Panc1 (cell line): ENCODE results near the gene DCN. TPM values are rescaled to one million over a fixed set of nuclear protein-coding genes. Genes with fewer than 3 reads are reported as not detected.

Source experiments
- ATAC-seq: fragments of 200-7000 bp; cut with Tn5 transposase; 2 replicates; pipeline ENCODE4 v1.9.1; 2020; ENCODE audit warnings: mild to moderate bottlenecking, moderate library complexity
- BruUV-seq: library from RNA; stranded (reverse); fragments of 400-500 nt; replicated peaks from 2 replicates; lab custom pipeline; 2021; lab: Mats Ljungman, UMichigan
- CTCF ChIA-PET: fragments of 300-600 bp; sonication (Branson Sonifier 250); formaldehyde crosslinking; loops from one replicate; lab custom pipeline; 2022; ENCODE audit warnings: antibody characterized with exemption; lab: Charles Lee
- POLR2A ChIA-PET: fragments of 300-600 bp; sonication (Branson Sonifier 250); formaldehyde crosslinking; loops from one replicate; lab custom pipeline; 2022; ENCODE audit warnings: antibody characterized with exemption; lab: Charles Lee
- DNase-seq: peaks from one replicate; pipeline ENCODE4 v3.0.0-alpha.2; 2010; ENCODE audit warnings: low read depth, low spot score
- H3K27ac ChIP-seq: 2 replicates; pipeline ENCODE4 v1.5.1; 2011; ENCODE audit warnings: mild to moderate bottlenecking, low read length, inconsistent platforms
- H3K27me3 ChIP-seq: fragments of 200-500 bp; sonication (Bioruptor generic); 2 replicates; pipeline ENCODE4 v1.6.0; 2014; ENCODE audit warnings: low read length, inconsistent platforms; ENCODE audit not compliant: control insufficient read depth, insufficient read depth
- H3K36me3 ChIP-seq: fragments of 200-500 bp; sonication (Bioruptor generic); 2 replicates; pipeline ENCODE4 v1.5.1; 2014; ENCODE audit warnings: inconsistent platforms, mild to moderate bottlenecking, low read length, moderate library complexity; ENCODE audit not compliant: control insufficient read depth, insufficient read depth
- H3K4me1 ChIP-seq: 2 replicates; pipeline ENCODE4 v1.5.1; 2011; ENCODE audit warnings: inconsistent platforms, mild to moderate bottlenecking, low read length, moderate library complexity; ENCODE audit not compliant: control insufficient read depth, insufficient read depth
- H3K4me3 ChIP-seq, 2 experiments: 2 replicates each; pipeline ENCODE4 v1.5.1; 2011 to 2012; ENCODE audit warnings: low read depth in 2 of 2, low read length in 2 of 2, mild to moderate bottlenecking in 2 of 2, inconsistent platforms in 1 of 2, moderate library complexity in 1 of 2
- H3K9me3 ChIP-seq: fragments of 200-500 bp; sonication (Bioruptor generic); 2 replicates; pipeline ENCODE4 v1.5.1; 2014; ENCODE audit warnings: low read depth, mild to moderate bottlenecking, inconsistent platforms, low read length, moderate library complexity; ENCODE audit not compliant: control insufficient read depth, insufficient read depth
- POLR2AphosphoS5 ChIP-seq: IDR thresholded peaks from 2 replicates; pipeline ENCODE4 v1.6.1; 2012; ENCODE audit warnings: mild to moderate bottlenecking, low read depth, low read length, moderate library complexity
- SIN3A ChIP-seq: IDR thresholded peaks from 2 replicates; pipeline ENCODE4 v1.6.1; 2012; ENCODE audit warnings: low read depth, mild to moderate bottlenecking, low read length, moderate library complexity, borderline replicate concordance; ENCODE audit not compliant: insufficient read depth
- TCF7L2 ChIP-seq: IDR thresholded peaks from 2 replicates; pipeline ENCODE4 v1.6.1; 2011; ENCODE audit warnings: mild to moderate bottlenecking, low read depth, low read length, inconsistent platforms
- in situ Hi-C: cut with HindIII; loops from 2 replicates; pipeline ENCODE4 v1.10.0; 2016; ENCODE audit warnings: low sequenced_read_pairs, low pct_unique_long_range_greater_than_20kb
- intact Hi-C: fragments of 100-400 bp; cut with micrococcal nuclease; formaldehyde crosslinking; loops from one replicate; pipeline ENCODE4 v1.10.0; 2022; ENCODE audit not compliant: unreplicated experiment
- total RNA-seq: library from RNA; stranded (reverse); gene quantifications from one replicate; pipeline ENCODE4 v1.2.1, GENCODE V29; 2021; ENCODE audit not compliant: unreplicated experiment
- TF ChIP-seq, protein P1 (sequence below), 2 experiments: IDR thresholded peaks; 2 replicates each; pipeline ENCODE4 v1.6.1; 2011 to 2012; ENCODE audit warnings: low read depth in 2 of 2, control low read depth in 1 of 2, low read length in 1 of 2, mild to moderate bottlenecking in 1 of 2, moderate library complexity in 1 of 2; ENCODE audit not compliant: insufficient read depth in 1 of 2
- TF ChIP-seq, protein P2 (sequence below): fragments of 450-650 bp; IDR thresholded peaks from 2 replicates; pipeline ENCODE4 v1.5.1; 2017; ENCODE audit warnings: mild to moderate bottlenecking

The DCN gene
- total RNA-seq, 1 experiment from 2014 or later = 1.9 TPM

DNA sequence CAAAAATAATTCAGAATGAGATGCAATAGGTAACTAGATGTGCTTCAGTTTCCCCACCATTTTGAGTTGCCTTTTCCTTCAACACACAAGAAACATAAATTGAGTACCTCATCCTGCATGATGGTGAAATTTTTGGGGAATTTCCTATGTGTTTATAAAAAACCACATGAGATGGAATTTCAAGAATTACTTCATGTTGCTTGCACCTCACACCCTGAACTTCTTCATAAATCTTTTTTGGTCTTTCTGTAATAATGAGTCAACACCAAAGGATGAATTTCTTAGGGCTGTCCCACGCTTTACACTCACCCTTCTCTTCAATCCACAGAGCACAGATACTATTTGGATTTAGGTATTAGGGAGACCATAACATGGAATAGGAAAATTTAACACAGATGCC is 48.7 kb downstream of the DCN start:
- ATAC-seq = no peak
- intact Hi-C loops (no loop called here), in situ Hi-C loops (no loop called here)
- TF ChIP-seq, protein P1, sequence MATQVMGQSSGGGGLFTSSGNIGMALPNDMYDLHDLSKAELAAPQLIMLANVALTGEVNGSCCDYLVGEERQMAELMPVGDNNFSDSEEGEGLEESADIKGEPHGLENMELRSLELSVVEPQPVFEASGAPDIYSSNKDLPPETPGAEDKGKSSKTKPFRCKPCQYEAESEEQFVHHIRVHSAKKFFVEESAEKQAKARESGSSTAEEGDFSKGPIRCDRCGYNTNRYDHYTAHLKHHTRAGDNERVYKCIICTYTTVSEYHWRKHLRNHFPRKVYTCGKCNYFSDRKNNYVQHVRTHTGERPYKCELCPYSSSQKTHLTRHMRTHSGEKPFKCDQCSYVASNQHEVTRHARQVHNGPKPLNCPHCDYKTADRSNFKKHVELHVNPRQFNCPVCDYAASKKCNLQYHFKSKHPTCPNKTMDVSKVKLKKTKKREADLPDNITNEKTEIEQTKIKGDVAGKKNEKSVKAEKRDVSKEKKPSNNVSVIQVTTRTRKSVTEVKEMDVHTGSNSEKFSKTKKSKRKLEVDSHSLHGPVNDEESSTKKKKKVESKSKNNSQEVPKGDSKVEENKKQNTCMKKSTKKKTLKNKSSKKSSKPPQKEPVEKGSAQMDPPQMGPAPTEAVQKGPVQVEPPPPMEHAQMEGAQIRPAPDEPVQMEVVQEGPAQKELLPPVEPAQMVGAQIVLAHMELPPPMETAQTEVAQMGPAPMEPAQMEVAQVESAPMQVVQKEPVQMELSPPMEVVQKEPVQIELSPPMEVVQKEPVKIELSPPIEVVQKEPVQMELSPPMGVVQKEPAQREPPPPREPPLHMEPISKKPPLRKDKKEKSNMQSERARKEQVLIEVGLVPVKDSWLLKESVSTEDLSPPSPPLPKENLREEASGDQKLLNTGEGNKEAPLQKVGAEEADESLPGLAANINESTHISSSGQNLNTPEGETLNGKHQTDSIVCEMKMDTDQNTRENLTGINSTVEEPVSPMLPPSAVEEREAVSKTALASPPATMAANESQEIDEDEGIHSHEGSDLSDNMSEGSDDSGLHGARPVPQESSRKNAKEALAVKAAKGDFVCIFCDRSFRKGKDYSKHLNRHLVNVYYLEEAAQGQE (IDR thresholded peaks at IDR 0.05; ENCODE audit: insufficient read depth in 1 of 2, low read depth in 2 of 2, low read length in 1 of 2) = no peak
- no peak for TF ChIP-seq TCF7L2
- TF ChIP-seq POLR2AphosphoS5 = no peak
- TF ChIP-seq SIN3A = no peak
- no TSS peak for BruUV-seq
- Histone ChIP-seq H3K27ac (no peak overlapping the region), H3K4me3 (no peak overlapping the region), H3K36me3 (no peaks in the 10 kb centered on the region), H3K4me1 (no peaks in the 10 kb centered on the region), H3K9me3 (no peaks in the 10 kb centered on the region), H3K27me3 (no peaks in the 10 kb centered on the region)
- no peak for DNase-seq
- ChIA-PET POLR2A (no interaction called here), CTCF (no interaction called here)

DNA sequence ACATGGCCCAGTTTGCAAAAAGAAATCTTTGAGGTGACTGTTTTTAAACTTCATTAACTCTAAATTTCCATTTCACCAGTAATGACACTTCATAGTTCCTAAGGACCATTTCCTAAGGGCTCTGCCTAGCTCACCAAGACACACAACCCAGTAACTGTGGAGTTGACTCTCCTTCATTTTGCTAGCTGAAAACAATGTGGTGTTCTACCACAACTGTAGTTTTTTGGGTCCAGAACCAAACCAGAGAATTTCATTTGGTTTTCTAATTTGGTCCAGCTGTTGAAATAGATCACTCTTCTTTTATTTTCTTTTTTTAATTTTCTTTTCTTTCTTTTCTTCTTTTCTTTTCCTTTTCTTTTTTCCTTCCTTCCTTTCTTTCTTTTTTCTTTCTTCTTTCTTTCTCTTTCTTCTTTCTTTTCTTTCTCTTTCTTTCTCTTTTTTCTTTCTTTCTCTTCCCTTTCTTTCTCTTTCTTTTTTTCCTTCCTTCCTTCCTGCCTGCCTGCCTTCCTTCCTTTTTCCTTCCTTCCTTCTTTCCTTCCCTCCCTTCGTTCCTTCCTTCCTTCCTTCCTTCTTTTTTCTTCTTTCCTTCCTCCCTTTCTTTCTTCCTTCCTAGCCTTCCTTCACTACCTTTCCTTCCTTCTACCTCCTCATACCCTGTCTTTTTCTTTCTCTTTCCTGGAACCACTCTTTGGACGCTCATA is 52.8 kb downstream of the DCN start:
- H3K36me3 ChIP-seq = no peaks in the 10 kb centered on the region
- POLR2A ChIA-PET = no interaction called here
- no peak for TF ChIP-seq SIN3A
- TF ChIP-seq, protein P2, sequence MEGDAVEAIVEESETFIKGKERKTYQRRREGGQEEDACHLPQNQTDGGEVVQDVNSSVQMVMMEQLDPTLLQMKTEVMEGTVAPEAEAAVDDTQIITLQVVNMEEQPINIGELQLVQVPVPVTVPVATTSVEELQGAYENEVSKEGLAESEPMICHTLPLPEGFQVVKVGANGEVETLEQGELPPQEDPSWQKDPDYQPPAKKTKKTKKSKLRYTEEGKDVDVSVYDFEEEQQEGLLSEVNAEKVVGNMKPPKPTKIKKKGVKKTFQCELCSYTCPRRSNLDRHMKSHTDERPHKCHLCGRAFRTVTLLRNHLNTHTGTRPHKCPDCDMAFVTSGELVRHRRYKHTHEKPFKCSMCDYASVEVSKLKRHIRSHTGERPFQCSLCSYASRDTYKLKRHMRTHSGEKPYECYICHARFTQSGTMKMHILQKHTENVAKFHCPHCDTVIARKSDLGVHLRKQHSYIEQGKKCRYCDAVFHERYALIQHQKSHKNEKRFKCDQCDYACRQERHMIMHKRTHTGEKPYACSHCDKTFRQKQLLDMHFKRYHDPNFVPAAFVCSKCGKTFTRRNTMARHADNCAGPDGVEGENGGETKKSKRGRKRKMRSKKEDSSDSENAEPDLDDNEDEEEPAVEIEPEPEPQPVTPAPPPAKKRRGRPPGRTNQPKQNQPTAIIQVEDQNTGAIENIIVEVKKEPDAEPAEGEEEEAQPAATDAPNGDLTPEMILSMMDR = no peak
- TF ChIP-seq, protein P1 (IDR thresholded peaks at IDR 0.05; ENCODE audit: insufficient read depth in 1 of 2, low read depth in 2 of 2, low read length in 1 of 2) = no peak
- TF ChIP-seq TCF7L2 = no peak
- no peak for TF ChIP-seq POLR2AphosphoS5

More for the DNA sequence above, 52.8 kb downstream of the DCN start:
- Histone ChIP-seq H3K9me3 (no peaks in the 10 kb centered on the region), H3K27ac (no peak overlapping the region), H3K4me3 (no peak overlapping the region), H3K27me3 (no peaks in the 10 kb centered on the region), H3K4me1 (no peaks in the 10 kb centered on the region)
- intact Hi-C loops (no loop called here), in situ Hi-C loops (no loop called here)
- ATAC-seq (no peak), DNase-seq (no peak)
- CTCF ChIA-PET = no interaction called here
- BruUV-seq = no TSS peak
